Stomach (tissue), 9 donors: ENCODE measurements around the gene ASAP2. TPM values are rescaled to one million over a fixed set of nuclear protein-coding genes. Genes with fewer than 3 reads are reported as not detected.

Source experiments
- DNase-seq, 2 donors: peaks; one replicate each; pipeline versions ENCODE4 v3.0.0 to v3.0.0-alpha.2; 2013 to 2019
- H3K27ac ChIP-seq, 5 donors: fragments of 200-600 bp in 4 of 5; sonication (generic) in 4 of 5; one replicate each; pipeline ENCODE4 v1.5.1; 2013 to 2019; ENCODE audit warnings: mild to moderate bottlenecking in 1 of 5, moderate library complexity in 1 of 5
- H3K27me3 ChIP-seq, 3 donors: fragments of 200-600 bp; sonication (generic); one replicate each; pipeline ENCODE4 v1.5.1; 2017 to 2019; ENCODE audit warnings: mixed run types in 1 of 3
- H3K36me3 ChIP-seq, 4 donors: fragments of 200-600 bp; sonication (generic); 1 replicate in 3 of 4; 2 replicates in 1 of 4; pipeline ENCODE4 v1.5.1; 2016 to 2019
- H3K4me1 ChIP-seq, 4 donors: fragments of 200-600 bp; sonication (generic); one replicate each; pipeline ENCODE4 v1.5.1; 2016 to 2019
- H3K4me3 ChIP-seq, 4 donors: fragments of 200-600 bp; sonication (generic) in 3 of 4; one replicate each; pipeline ENCODE4 v1.5.1; 2016 to 2019; ENCODE audit warnings: mild to moderate bottlenecking in 1 of 4
- H3K9me3 ChIP-seq, 4 donors: fragments of 200-600 bp; sonication (generic); one replicate each; pipeline ENCODE4 v1.5.1; 2016 to 2019
- EP300 ChIP-seq: sonication (generic); formaldehyde crosslinking; IDR thresholded peaks from one replicate; pipeline ENCODE4 v1.6.1; 2017; ENCODE audit warnings: antibody characterized with exemption
- POLR2A ChIP-seq, 4 donors: fragments of 450-650 bp; IDR thresholded peaks; one replicate each; pipeline ENCODE4 v1.6.1; 2016; ENCODE audit warnings: antibody characterized with exemption in 4 of 4, control low read depth in 2 of 4, mild to moderate bottlenecking in 1 of 4, moderate library complexity in 1 of 4
- POLR2AphosphoS5 ChIP-seq, 3 donors: sonication (generic); formaldehyde crosslinking; IDR thresholded peaks; one replicate each; pipeline ENCODE4 v1.6.1; 2016; ENCODE audit warnings: antibody characterized with exemption in 3 of 3
- WGBS, 5 donors: extraction: QIAGEN DNeasy Blood & Tissue Kit in 3 of 5; methylation state at CpG; one replicate each; pipeline versions ENCODE4 v1.1.5 to v1.1.7; 2013 to 2018; 5-methylcytosine and 5-hydroxymethylcytosine counted together
- intact Hi-C: fragments of 100-400 bp; cut with DNase I; formaldehyde crosslinking; loops from one replicate; pipeline ENCODE4 v1.15.1; 2023; ENCODE audit warnings: low total_unique reads
- polyA plus RNA-seq, 3 donors: library from polyadenylated mRNA; stranded (reverse); fragments of 200-250 nt; gene quantifications; one replicate each; pipeline ENCODE4 v1.2.3, GENCODE V29; 2013
- total RNA-seq, 5 donors: library from RNA; depleted of rRNA; stranded (reverse); fragments of >200 nt; gene quantifications; one replicate each; pipeline versions ENCODE4 v1.1.0 to v1.2.3, GENCODE V29; 2014 to 2016
- TF ChIP-seq, protein P1 (sequence below), 7 experiments: fragments of 450-650 bp in 4 of 7; fragments of 200-600 bp in 3 of 7; sonication (generic) in 3 of 7; IDR thresholded peaks; one replicate each; pipeline ENCODE4 v1.5.1; 2016 to 2019; ENCODE audit warnings: antibody characterized with exemption in 7 of 7, control low read depth in 2 of 7, mild to moderate bottlenecking in 1 of 7
- donor health status: healthy with polysubstance abuse.
- donor health status: Bipolar disorder and iron deficiency.
- donor health status: healthy.

ASAP2 gene
- total and polyA plus RNA-seq, 8 donors, result 9.7 to 55.4 (median 33.7) TPM

DNA sequence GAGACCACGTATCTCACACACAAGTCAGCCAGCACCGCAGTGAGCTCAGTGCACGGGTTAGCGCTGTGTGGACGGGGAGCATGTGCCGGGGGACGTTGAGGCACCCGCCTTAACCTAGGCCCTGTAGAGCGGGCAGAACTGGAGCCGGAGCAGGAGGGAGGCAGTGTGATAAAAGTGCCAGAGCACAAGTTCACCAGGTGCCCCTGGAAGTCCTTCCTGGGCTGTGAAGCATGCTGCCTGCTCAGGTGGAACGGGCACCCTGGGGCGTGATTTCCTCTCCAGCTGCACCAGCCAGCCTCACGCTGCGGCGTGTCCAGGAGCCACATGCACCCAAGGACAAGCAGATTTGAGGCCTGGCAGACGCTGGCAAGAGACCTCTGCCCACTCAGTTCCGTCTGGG lies 166.4 kb downstream of the ASAP2 start:
- no peaks in the 10 kb centered on the region for H3K27me3 ChIP-seq
- no peak overlapping the region for H3K4me3 ChIP-seq
- peaks cover 0 to 13% (median 2%) of the 10 kb centered on the region in 4 donors for H3K4me1 ChIP-seq
- peaks cover 17 to 94% (median 89%) of the 10 kb centered on the region in 4 donors for H3K36me3 ChIP-seq
- TF ChIP-seq POLR2AphosphoS5 (IDR thresholded peaks at IDR 0.05), result no peak
- no peak for TF ChIP-seq EP300
- TF ChIP-seq POLR2A (IDR thresholded peaks at IDR 0.05), result no peak
- TF ChIP-seq, protein P1, sequence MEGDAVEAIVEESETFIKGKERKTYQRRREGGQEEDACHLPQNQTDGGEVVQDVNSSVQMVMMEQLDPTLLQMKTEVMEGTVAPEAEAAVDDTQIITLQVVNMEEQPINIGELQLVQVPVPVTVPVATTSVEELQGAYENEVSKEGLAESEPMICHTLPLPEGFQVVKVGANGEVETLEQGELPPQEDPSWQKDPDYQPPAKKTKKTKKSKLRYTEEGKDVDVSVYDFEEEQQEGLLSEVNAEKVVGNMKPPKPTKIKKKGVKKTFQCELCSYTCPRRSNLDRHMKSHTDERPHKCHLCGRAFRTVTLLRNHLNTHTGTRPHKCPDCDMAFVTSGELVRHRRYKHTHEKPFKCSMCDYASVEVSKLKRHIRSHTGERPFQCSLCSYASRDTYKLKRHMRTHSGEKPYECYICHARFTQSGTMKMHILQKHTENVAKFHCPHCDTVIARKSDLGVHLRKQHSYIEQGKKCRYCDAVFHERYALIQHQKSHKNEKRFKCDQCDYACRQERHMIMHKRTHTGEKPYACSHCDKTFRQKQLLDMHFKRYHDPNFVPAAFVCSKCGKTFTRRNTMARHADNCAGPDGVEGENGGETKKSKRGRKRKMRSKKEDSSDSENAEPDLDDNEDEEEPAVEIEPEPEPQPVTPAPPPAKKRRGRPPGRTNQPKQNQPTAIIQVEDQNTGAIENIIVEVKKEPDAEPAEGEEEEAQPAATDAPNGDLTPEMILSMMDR (IDR thresholded peaks at IDR 0.05), result no peak
- intact Hi-C loops, result no loop called here
- no peaks in the 10 kb centered on the region for H3K9me3 ChIP-seq
- no peak for DNase-seq
- 76 to 93% (median 84%) methylated on average over 9 to 17 of the region's 17 CpGs for WGBS, 5 donors
- H3K27ac ChIP-seq, result no peak overlapping the region

DNA sequence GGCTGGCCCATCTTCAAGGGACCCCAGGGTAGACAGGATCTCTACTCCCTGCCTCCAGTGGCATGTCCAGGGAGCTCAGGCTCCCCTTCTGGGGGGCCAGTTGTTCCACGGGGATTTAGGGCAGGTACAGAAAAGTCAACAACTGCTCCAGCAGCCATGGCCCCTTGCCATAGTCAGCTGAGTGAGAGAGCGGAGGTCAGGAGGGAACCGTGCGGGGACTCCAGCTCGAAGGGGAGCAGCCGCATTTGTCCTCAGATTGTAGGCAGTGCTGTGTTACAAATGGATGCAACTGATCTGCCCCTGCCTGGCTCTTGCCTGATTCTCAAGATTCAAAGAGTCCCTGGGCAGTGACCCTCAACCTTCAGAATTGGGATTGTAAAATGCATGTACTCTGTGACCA lies 166.9 kb downstream of the ASAP2 start:
- Histone ChIP-seq H3K27me3 (no peaks in the 10 kb centered on the region), H3K4me3 (no peak overlapping the region), H3K9me3 (no peaks in the 10 kb centered on the region), H3K27ac (no peak overlapping the region), H3K4me1 (peaks cover 0 to 14% (median 3%) of the 10 kb centered on the region in 4 donors), H3K36me3 (peaks cover 17 to 93% (median 85%) of the 10 kb centered on the region in 4 donors)
- no peak for TF ChIP-seq POLR2AphosphoS5 (IDR thresholded peaks at IDR 0.05)
- TF ChIP-seq, protein P1 (IDR thresholded peaks at IDR 0.05), result no peak
- no peak for TF ChIP-seq POLR2A (IDR thresholded peaks at IDR 0.05)
- no peak for TF ChIP-seq EP300
- intact Hi-C loops, result no loop called here
- WGBS, 5 donors, result 38 to 77% (median 63%) methylated on average over 5 to 6 of the region's 6 CpGs
- DNase-seq, result peak in 1 of 2 donors; percentile 41

DNA sequence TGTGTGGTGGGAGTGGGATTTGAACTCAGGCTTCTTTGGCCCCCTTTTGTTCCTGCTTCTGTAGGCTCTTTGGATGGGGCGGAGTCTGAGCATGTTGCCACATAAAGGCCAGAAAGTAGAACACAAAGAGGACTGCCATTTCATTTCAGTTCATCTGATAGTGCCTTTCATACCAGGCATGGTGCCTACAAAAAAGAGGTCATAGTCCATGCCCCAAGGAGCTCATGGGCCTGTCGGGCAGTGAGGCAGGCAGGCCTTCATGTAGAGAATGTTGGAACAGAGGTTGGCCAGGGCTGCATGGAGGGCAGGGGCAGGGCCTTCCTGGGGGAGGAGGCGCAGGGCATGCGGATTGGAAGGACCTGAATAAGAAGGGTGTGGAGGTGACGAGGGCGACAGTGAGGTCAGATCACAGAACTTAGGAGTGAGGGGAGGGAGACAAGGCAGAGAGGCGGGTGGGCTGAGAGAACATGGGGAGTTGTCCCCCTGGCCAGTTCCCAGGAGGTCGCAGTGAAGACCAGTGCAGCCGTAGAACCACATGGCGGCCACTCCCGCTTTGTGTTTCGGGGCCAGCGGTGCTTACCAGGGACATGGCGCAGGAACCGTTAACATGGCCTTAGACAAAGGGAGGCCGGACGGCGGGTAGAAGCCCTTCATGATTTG lies 167.6 kb downstream of the ASAP2 start:
- intact Hi-C loops, result no loop called here
- no peaks in the 10 kb centered on the region for H3K27me3 ChIP-seq
- no peaks in the 10 kb centered on the region for H3K9me3 ChIP-seq
- 92 to 94% (median 93%) methylated on average over 18 of the region's 18 CpGs for WGBS, 5 donors
- peaks cover 17 to 93% (median 85%) of the 10 kb centered on the region in 4 donors for H3K36me3 ChIP-seq
- no peak overlapping the region for H3K4me3 ChIP-seq
- H3K4me1 ChIP-seq, result peaks cover 0 to 20% (median 7%) of the 10 kb centered on the region in 4 donors
- DNase-seq, result no peak
- TF ChIP-seq POLR2AphosphoS5 (IDR thresholded peaks at IDR 0.05) (no peak), EP300 (no peak), POLR2A (IDR thresholded peaks at IDR 0.05) (no peak)
- TF ChIP-seq, protein P1 (IDR thresholded peaks at IDR 0.05), result no peak
- H3K27ac ChIP-seq, result no peak overlapping the region

DNA sequence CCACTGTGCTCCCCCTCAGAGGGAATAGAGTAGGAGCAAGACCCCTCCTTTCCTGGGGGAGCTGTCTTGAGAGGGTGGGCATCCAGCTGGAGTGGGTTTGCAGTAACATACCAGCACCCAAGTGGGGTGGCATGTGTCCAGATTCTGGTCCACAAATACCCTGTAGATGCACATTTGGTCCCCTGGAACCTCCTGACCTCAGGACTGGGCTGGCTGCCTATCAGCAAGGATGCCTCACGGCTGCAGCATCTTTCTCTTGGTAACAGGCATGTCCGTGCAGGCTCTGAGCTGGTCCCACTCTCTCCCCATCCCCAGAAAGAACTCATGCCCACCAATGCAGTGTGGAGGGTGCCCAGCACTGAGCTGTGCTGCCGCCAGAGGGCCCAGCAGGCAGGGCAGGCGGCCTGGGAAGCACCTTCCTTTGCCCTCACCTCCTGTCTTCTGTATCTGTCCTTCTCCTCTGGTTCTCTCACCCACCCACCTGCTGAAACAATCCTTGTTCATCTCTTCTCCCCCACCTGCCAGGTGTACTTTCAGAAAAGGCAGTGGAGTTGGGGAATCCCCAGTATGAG lies 169.3 kb downstream of the ASAP2 start:
- no peak overlapping the region for H3K4me3 ChIP-seq
- no peak overlapping the region for H3K27ac ChIP-seq
- H3K27me3 ChIP-seq, result no peaks in the 10 kb centered on the region
- no peak for DNase-seq
- no peak for TF ChIP-seq POLR2A (IDR thresholded peaks at IDR 0.05)
- TF ChIP-seq, protein P1 (IDR thresholded peaks at IDR 0.05), result no peak
- no peak for TF ChIP-seq POLR2AphosphoS5 (IDR thresholded peaks at IDR 0.05)
- TF ChIP-seq EP300, result no peak
- H3K36me3 ChIP-seq, result peaks cover 9 to 82% (median 70%) of the 10 kb centered on the region in 4 donors
- H3K9me3 ChIP-seq, result no peaks in the 10 kb centered on the region
- WGBS, 5 donors, result 83 to 96% (median 88%) methylated on average over 3 to 4 of the region's 4 CpGs
- intact Hi-C loops, result no loop called here
- H3K4me1 ChIP-seq, result peaks cover 5 to 29% (median 16%) of the 10 kb centered on the region in 4 donors
